ENCODE measurements around the gene GLIS2.
"Not testable (repeated sequence)": the region's sequence is repeated elsewhere in the genome, so short reads cannot be mapped to it uniquely, and the experiment has no call there.

GLIS2 gene

DNA sequence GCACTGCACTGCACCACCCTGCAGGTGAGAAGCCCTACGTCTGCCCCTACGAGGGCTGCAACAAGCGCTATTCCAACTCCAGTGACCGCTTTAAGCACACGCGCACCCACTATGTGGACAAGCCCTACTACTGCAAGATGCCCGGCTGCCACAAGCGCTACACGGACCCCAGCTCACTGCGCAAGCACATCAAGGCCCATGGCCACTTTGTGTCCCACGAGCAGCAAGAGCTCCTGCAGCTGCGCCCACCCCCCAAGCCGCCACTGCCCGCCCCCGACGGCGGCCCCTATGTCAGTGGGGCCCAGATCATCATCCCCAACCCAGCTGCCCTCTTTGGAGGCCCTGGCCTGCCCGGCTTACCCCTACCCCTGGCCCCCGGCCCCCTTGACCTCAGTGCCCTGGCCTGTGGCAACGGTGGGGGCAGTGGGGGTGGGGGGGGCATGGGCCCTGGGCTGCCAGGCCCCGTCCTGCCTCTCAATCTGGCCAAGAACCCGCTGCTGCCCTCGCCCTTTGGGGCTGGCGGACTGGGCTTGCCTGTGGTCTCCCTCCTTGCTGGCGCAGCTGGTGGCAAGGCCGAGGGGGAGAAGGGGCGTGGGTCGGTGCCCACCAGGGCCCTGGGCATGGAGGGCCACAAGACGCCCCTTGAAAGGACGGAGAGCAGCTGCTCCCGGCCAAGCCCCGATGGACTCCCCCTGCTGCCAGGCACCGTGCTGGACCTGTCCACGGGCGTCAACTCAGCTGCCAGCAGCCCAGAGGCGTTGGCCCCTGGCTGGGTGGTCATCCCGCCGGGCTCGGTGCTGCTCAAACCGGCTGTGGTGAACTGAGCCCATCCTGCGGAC lies 21.1 kb downstream of the GLIS2 start:
- no peak for DNase-seq

DNA sequence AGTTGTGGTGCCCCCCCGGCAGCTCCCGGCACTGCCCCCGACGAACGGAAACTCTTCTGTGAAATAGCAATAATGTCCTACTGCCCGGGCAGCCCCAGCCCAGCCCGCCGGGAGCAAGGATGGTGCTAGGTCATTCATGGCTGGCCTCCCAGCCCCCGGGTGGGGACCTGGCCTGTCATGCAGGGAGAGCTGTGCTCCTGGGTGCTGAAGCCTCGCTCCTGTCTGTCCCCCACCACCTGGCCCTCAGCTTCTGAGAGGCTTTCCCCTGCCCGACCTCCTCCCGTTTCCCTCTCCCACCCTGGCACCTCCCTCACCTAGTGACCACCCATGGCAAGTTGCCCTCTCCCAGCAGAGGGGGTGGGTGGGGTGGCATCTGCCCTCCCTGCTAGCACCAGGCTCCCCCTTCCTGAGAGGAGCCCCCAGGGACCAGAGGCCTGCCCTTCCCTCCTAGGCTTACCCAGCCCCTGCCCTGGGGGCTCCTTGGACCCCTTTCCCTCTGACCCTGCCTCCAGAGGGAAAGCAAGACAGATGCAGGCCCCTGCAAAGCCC lies 21.7 kb downstream of the GLIS2 start:
- no peak for DNase-seq

DNA sequence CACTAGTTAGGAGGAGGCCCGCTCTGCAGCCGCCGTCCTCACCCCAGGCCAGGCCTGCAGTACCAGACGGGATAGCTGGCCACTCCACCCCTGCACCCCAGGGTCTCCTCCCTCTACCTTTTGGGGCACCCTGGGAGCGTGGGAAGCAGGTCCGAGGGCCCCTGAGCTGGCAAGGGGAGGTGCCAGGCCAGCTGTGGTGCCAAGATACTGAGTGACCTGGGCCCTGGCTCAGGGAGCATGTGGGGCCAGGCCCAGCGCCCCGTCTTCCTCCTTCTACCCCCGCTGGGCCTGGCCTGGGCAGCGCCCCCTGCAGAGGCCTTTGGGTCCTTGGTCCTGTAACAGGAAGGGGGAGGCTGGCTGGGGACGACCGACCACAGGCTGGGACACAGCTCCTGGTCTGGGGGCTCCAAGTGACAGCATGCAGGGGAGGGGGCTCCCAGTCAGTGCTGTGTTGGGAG lies 22.3 kb downstream of the GLIS2 start:
- no peak for DNase-seq

DNA sequence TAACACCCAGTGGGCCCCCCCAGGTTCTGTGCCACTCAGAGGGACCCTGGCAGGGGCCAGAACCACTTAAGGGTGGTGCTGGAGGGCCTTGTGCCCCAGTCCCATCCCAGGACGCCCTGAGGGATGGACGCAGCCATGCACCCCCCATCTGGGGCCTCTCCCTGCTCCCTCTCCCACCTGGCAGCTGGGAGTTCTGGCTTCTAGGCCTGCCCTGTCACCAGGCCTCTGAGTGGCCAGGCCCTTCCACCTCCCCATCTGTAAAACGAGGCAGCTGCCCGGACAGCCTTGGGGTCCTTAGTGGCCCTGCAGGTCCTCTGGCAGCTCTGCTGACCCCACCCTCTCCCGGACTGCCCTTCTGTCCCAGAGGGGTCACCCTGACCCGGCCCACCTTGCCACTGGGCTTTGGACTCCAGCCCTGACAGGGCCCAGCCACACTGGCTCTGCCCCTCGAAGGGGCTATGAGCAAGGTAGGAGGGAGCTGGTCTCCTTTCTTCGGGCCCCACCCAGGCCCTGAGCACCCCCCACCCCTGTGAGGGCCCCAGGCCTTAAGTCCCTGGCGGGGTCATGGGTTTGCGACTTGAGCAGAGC lies 22.9 kb downstream of the GLIS2 start:
- DNase-seq = no peak

DNA sequence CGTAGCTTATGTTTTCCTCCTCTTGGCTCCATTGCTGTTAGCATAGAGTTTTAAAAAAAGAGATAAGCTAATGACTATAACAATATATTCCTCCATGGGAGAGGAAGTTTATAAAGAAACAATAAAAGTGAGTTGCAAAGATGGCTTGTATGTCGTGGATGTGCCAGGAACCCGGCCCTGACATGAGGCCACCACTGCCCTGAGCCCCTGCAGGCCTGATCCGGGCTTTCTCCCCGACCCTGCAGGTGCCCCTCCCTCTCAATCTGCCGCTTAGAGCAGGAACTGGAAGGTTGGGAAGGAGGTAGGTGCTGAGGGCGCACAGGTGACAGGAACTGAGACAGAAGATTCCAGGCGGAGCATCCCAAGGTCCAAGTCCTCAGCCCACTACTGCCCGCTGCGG lies 23.6 kb downstream of the GLIS2 start:
- DNase-seq = no peak

DNA sequence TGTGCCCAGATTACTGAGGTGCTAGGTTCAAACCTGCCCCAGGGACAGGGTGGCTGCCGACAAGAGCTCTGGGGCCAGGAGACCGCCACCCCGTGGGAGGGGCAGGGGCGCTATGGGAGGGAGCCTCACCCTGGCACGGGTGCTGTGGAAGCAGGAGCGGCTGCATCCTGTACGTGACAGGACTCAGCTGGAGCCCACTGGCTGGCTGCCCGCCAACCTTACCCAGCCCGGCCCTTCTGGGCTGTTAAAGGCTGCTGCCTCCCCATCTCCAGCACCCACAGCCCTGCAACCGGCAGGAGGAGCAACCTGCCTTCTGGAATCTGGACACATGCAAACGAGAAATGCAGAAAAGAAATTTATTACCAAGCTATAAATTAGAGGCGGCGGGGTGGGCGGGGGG lies 24.0 kb downstream of the GLIS2 start:
- DNase-seq = peak in 1 of 2 experiments; percentile 68

DNA sequence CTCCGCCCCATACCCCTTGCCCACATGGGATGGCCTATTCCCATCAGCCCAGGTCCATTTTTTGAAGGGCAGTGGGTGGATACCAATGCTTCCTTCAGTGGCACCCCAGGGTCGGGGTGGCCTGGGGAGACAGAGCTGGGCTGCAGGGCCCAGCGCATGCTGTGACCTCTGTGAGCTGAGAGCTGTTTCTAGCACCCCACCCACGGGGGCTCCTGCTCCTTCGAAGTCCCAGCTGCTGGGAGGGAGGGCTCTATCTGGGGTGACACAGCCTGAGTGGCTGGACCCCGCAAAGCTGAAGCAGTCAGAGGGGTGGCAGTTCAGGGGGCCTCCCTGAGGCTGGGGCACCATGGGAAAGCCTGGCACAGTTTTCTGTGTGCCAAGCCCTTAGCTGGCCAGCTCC lies 24.6 kb downstream of the GLIS2 start:
- no peak for DNase-seq

DNA sequence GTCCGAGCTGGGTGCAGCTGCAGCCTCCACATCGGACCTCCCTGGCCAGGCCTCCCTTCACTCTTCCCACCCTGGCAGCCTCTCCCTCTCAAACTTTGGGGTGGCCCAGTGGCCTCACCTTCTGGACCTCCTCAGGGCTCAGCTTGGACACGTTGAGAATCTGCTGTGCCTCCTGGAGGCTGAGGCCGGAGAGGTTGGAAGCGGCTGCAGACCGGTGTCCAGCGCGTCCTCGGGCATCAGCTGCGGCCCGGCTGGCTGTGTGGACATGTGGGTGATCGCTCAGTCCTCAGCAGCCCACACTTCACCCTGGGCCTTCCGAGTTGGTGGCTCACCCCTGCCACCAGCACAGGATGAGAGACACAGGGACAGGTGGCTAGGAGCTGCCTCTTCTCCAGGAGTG lies 25.4 kb downstream of the GLIS2 start:
- DNase-seq = no peak

DNA sequence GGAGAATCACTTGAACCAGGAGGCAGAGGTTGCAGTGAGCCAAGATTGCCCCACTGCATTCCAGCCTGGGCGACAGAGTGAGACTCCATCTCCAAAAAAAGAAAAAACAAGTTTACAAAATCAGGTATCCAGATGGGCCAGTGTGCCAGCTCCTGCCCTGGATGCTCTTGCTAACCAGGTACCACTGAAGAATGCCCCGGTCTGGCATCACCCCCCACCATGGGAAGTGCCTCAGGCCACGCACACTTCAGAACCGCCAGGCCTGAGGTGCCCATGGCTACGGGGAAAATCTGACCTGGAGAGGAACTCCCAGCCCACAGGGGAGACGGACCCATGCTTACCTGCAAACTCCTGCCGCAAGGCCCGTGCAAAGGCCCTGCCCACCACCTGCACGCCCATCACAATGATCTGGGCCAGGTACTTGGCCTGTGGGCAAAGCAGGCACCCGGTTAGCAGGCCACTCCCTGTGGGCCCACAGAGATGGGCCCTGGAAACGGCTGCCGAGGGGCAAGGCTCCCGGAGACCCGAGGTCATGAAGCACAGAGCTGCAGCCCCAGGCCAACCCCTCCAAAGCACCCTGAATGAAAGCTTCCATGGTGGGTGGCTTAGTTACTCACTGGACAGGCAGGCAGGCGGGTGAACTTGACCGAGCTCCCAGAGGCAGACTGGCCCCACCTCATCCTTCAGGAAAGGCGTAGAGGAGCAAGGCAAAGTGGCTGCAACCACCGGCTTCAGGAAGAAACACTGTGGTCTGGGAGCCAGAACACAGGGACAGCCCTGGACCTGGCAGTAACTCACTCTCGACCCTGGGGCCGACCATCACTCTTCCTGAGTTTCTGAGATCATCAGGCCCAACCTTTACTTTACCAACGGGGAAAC lies 27.2 kb downstream of the GLIS2 start:
- no peak for DNase-seq

DNA sequence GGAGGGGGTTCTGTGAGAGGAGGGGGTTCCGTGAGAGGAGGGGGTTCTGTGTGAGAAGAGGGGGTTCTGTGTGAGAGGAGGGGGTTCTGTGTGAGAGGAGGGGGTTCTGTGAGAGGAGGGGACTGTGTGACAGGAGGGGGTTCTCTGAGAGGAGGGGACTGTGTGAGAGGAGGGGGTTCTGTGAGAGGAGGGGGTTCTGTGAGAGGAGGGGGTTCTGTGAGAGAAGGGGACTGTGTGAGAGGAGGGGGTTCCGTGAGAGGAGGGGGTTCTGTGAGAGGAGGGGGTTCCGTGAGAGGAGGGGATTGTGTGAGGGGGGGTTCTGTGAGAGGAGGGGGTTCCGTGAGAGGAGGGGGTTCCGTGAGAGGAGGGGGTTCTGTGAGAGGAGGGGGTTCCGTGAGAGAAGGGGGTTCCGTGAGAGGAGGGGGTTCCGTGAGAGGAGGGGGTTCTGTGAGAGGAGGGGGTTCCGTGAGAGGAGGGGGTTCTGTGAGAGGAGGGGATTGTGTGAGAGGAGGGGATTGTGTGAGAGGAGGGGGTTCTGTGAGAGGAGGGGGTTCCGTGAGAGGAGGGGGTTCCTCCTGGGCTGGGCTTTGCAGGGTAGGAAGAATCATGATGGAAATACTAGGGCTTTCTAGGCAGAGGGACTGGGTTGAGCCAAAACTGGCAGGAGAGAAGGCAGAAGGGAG lies 28.6 kb downstream of the GLIS2 start:
- not testable (repeated sequence) for DNase-seq

DNA sequence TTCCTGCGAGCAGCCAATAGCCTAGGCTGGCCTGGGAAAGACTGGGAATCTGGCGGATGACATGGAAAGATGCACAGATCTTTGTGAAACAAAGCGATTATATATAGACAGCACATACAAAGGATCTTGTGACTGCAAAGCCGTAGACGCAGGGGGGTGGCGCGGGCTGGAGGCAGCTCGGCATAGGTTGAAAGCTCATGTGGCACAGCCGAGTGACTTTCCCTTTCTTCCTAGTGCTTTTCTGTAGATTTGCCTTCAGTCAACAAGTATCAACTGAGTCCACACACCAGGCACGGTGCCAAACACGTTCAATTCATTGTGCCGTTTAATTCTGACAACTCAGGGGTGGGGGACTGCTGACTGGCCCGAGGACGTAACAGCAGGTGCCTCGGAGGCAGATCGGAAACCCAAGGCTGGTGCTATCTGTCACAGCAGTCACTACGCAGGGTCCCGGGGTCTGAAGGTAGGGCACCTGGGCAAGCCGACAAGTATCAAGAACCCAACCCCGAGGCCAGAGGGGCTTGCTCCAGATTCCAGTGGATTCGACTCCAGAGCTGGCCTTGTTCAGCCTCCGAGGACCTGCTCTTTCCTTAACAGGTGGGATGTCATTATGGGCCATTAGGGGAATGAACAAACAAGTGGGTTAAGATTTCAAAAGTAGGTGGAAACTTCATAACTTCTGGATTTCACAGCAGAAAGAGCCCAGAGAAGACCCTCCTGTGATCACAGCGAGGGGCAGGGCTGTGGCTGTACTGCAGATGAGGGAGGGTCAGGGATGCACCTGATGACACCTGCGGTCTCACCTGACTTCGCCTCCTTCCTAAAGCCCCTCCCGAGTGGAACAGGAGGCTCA lies 29.3 kb downstream of the GLIS2 start:
- peak; percentile 50 to 52 for DNase-seq

DNA sequence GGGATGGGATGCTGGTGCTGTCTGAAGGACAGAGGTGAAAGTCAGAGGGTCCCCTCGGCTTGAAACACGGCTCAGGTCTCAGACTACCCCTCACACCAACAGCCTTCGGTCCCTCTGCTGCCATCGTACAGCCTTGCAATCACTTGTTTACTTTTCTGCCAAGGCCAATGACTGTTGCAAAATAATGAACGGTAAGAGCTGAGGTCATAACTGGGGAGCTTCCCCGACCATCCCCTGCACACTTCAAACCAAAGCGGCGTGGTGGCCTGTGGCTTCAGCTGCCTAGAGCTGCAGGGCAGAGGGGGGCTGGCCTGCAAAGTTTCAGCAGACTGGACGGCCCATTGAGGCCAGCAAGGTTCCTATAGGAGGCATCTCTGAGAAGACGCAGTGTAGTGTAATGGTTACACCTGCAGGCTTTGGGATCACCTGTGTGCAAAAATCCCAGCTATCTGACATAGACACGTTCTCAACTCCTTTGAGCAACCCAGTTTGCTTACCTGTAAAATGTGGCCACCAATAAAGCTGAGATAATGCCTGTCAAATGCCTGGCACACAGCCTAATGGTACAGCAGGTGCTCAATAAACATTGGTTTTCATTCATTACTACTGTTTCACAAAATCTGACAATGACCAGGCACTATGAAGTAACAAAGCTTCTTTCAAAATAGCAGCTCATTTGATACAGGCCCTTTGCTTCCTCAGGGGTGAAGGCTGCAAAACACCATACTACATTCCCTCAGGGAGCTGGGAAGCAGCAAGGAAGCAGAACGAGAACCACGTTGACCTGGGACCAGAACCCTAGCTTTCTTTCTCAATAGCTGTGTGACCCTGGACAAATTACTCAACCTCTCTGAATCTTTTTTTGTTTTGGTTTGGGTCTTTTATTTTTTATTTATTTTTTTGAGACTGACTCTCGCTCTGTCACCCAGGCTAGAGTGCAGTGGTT lies 30.2 kb downstream of the GLIS2 start:
- DNase-seq = no peak

DNA sequence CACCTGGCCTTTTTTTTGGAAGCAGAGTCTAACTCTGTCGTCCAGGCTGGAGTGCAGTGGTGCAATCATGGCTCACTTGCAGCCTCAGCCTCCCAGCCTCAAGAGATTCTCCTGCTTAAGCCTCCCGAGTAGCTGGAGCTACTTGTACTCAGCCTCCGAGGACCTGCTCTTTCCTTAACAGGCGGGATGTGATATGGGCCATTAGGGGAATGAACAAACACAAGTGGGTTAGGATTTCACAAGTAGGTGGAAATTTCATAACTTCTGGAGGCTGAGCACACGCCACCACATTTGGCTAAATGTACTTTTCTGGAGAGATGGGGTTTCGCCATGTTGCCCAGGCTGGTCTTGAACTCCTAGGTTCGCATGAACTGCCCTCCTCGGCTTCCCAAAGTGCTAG lies 31.1 kb downstream of the GLIS2 start:
- no peak for DNase-seq

DNA sequence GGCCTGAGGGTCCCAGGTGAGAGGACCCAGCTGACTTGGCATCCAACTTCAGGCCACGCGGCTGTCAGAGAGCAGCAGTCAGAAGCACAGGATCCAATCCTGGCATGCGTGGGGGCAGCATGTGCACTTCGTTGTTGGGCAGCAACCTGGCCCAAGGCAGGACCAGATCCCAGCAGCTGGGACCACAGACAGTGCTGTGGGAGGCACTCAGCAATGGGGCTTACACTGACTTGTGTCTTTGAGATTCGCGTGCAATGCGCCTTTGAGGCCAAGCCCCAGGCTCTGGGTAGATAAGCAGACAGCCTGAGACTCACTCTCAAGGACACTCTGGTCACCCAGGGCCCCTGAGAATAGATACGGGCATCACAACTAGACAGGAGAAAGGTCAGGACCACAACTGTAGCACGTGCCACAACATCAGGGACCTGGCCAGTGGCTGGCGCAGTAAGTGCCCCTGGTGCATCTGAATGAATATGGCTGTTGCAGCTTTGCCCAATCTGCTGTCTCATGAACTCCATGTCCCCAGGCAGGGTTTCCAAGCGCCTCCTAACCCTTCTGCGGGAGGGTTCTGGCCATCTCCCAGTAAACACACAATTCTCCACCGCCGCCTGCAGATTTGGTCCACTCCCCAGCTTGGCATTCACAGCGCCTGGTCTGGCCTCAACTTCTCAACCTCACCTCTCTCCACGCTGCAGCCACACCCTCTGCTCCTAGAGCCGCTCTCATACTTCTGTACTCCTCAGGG lies 32.1 kb downstream of the GLIS2 start:
- DNase-seq = no peak

DNA sequence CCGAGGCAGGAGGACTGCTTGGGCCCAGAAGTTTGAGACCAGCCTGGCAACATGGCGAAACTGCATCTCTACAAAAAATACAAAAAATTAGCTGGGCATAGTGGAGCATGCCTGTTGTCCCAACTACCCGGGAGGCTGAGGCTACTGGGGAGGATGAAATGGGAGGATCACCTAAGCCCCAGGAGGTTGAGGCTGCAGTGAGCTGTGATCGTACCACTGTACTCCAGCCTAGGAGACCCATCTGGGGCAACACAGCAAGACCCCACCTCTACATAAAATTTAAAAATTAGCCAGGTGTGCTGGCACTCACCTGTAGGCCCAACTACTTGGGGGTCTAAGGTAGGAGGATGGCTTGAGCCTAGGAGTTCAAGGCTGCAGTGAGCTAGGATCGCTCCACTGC lies 33.5 kb downstream of the GLIS2 start:
- no peak for DNase-seq

DNA sequence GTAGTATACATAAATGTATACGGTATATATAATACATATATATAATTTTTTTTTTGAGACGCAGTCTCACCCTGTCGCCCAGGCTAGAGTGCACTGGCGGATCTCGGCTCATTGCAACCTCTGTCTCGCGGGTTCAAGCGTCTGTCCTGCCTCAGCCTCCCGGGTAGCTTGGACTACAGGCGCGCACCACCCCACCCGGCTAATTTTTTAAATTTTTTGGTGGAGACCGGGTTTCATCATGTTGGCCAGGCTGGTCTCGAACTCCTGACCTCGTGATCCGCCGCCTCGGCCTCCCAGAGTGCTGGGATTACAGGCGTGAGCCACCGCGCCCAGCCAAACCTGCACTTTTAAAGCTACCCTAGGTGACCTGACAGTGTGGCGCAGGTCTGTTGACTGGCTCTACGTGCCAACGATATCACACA lies 34.5 kb downstream of the GLIS2 start:
- DNase-seq = no peak

DNA sequence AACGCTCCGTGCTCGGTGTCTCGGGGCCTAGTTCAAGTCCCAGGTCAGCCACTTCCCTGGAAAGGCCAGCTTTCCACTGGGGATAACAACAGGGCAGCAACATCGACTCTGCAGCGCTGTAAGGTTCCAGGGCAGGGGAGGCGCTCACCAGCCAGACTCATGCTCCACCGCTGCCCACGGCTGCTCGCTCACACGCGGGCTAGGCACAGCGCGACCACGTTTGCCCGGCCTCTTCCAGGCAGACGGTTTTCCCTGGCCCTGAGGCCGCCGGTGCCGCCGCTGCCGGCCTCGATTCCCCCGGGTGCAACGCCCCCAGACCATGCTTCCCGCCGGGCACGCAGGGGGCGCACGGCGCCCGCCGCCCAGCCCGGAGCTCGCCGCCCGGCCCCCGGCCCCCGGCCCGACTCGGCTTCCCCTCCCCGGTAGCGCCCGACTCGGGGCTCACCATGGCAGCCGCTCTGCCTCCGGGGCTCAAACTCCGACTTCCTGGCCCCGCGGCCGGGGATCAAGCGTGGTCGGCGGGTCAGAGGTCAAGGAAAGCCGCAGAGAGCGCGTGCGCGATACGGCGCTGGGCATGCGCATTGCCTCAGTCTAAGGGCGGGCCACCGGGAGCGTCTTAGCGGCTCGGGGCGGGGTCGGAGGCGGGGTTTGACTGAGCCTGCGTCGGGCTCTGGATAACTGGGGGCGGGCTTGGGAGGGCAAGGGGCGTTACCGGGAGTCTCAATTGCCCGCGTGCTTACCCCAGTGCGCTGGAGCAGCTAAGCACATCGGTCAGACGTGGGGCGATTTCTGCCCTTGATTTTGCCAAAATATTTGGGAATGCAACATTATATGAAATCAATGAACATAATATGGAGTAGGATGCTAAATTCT lies 35.2 kb downstream of the GLIS2 start, which contains the start of gene PAM16:
TSS of gene PAM16 (minus strand) at position 535 of the 873 bp plus-strand sequence. CDS start at position 448, 87 bp downstream.
- peak; percentile 65 to 94 for DNase-seq

DNA sequence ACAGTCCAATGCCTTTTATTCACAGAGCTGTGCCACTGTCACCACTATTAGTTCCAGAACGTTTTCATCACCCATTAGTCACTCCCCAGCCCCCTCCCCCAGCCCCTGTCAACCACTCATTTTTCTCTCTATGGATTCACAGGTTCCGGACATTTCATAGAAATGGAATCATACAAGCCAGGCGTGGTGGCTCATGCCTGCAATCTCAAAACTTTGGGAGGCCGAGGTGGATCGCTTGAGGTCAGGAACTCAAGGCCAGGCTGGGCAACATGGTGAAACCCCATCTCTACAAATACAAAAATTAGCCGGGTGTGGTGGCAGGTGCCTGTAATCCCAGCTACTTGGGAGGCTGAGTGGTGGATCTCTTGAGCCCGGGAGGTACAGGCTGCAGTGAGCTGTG lies 36.0 kb downstream of the GLIS2 start:
- DNase-seq = no peak

DNA sequence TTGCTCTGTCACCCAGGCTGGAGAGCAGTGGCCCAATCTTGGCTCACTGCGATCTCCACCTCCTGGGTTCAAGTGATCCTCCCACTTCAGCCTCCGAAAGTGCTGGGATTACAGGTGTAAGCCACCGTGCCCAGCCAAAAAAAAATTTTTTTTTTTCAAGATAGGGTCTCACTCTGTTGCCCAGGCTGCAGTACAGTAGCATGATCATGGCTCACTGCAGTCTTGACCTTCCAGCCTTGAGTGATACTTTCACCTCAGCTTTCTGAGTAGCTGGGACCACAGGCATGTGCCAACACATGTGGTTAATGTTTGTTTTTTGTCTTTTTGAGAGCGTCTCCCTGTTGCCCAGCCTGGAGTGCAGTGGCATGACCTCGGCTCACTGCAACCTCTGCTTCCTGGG lies 37.0 kb downstream of the GLIS2 start:
- no peak for DNase-seq

Measured in NCI-H526 (cell line).